KMS-11 (cell line): Measurements from ENCODE around the gene ADAMTS20.

ENCODE experiments used
- H2AFZ ChIP-seq: fragments of 200-600 bp; sonication (generic); 2 replicates; pipeline ENCODE4 v1.6.1; 2016; ENCODE audit warnings: antibody characterized with exemption, mixed run types, low read depth
- H3K27ac ChIP-seq: fragments of 200-600 bp; sonication (generic); 2 replicates; pipeline ENCODE4 v1.6.1; 2016; ENCODE audit warnings: mild to moderate bottlenecking, mixed run types
- H3K27me3 ChIP-seq: fragments of 200-600 bp; sonication (generic); 2 replicates; pipeline ENCODE4 v1.6.1; 2017; ENCODE audit warnings: mild to moderate bottlenecking, low read depth, mixed run types, moderate library complexity; ENCODE audit not compliant: insufficient read depth
- H3K36me3 ChIP-seq: fragments of 200-600 bp; sonication (generic); 2 replicates; pipeline ENCODE4 v1.6.1; 2017; ENCODE audit warnings: mild to moderate bottlenecking, mixed run types; ENCODE audit not compliant: insufficient read depth
- H3K4me1 ChIP-seq: fragments of 200-600 bp; sonication (generic); 2 replicates; pipeline ENCODE4 v1.6.1; 2016; ENCODE audit warnings: mild to moderate bottlenecking, low read depth, mixed run types; ENCODE audit not compliant: poor library complexity, severe bottlenecking
- H3K4me2 ChIP-seq: fragments of 200-600 bp; sonication (generic); 2 replicates; pipeline ENCODE4 v1.7.0; 2016; ENCODE audit warnings: mild to moderate bottlenecking, mixed run types
- H3K4me3 ChIP-seq: fragments of 200-600 bp; sonication (generic); IDR thresholded peaks from 2 replicates; pipeline ENCODE4 v1.6.1; 2017; ENCODE audit warnings: low read depth, low read length, mixed read lengths; ENCODE audit not compliant: insufficient read depth
- H3K79me2 ChIP-seq: fragments of 200-600 bp; sonication (generic); 2 replicates; pipeline ENCODE4 v1.6.1; 2016; ENCODE audit warnings: low read depth, mixed run types; ENCODE audit not compliant: insufficient read depth
- H3K9ac ChIP-seq: fragments of 200-600 bp; sonication (generic); 2 replicates; pipeline ENCODE4 v1.6.1; 2016; ENCODE audit warnings: mild to moderate bottlenecking, mixed run types
- H4K20me1 ChIP-seq: fragments of 200-600 bp; sonication (generic); 2 replicates; pipeline ENCODE4 v1.6.1; 2016; ENCODE audit warnings: mild to moderate bottlenecking, mixed run types; ENCODE audit not compliant: insufficient read depth
- TF ChIP-seq, protein P1 (sequence below): fragments of 200-600 bp; sonication (generic); conservative IDR thresholded peaks from 2 replicates; pipeline ENCODE4 v1.6.1; 2017; ENCODE audit warnings: low read depth, mild to moderate bottlenecking, antibody characterized with exemption, low read length, moderate library complexity, mixed read lengths

The ADAMTS20 gene

GRCh38 chr12:43482311-43483085, 69.5 kb downstream of the ADAMTS20 start:
- H3K9ac ChIP-seq: no peak overlapping the region
- H3K27me3 ChIP-seq: no peaks in the 10 kb centered on the region
- H3K4me2 ChIP-seq: no peak overlapping the region
- peaks cover 6% of the 10 kb centered on the region for H3K4me1 ChIP-seq
- no peaks in the 10 kb centered on the region for H4K20me1 ChIP-seq
- no peak overlapping the region for H3K27ac ChIP-seq
- TF ChIP-seq, protein P1, sequence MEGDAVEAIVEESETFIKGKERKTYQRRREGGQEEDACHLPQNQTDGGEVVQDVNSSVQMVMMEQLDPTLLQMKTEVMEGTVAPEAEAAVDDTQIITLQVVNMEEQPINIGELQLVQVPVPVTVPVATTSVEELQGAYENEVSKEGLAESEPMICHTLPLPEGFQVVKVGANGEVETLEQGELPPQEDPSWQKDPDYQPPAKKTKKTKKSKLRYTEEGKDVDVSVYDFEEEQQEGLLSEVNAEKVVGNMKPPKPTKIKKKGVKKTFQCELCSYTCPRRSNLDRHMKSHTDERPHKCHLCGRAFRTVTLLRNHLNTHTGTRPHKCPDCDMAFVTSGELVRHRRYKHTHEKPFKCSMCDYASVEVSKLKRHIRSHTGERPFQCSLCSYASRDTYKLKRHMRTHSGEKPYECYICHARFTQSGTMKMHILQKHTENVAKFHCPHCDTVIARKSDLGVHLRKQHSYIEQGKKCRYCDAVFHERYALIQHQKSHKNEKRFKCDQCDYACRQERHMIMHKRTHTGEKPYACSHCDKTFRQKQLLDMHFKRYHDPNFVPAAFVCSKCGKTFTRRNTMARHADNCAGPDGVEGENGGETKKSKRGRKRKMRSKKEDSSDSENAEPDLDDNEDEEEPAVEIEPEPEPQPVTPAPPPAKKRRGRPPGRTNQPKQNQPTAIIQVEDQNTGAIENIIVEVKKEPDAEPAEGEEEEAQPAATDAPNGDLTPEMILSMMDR: no peak
- H3K36me3 ChIP-seq: no peaks in the 10 kb centered on the region
- H3K79me2 ChIP-seq: no peaks in the 10 kb centered on the region
- no peak overlapping the region for H3K4me3 ChIP-seq
- H2AFZ ChIP-seq: no peak overlapping the region

GRCh38 chr12:43480591-43480990, 71.4 kb downstream of the ADAMTS20 start:
- Histone ChIP-seq H3K4me3 (no peak overlapping the region), H3K9ac (no peak overlapping the region), H3K27me3 (no peaks in the 10 kb centered on the region), H3K4me2 (no peak overlapping the region), H3K36me3 (no peaks in the 10 kb centered on the region), H3K4me1 (no peaks in the 10 kb centered on the region), H3K27ac (no peak overlapping the region), H4K20me1 (no peaks in the 10 kb centered on the region), H3K79me2 (no peaks in the 10 kb centered on the region), H2AFZ (no peak overlapping the region)
- TF ChIP-seq, protein P1: no peak

DNA sequence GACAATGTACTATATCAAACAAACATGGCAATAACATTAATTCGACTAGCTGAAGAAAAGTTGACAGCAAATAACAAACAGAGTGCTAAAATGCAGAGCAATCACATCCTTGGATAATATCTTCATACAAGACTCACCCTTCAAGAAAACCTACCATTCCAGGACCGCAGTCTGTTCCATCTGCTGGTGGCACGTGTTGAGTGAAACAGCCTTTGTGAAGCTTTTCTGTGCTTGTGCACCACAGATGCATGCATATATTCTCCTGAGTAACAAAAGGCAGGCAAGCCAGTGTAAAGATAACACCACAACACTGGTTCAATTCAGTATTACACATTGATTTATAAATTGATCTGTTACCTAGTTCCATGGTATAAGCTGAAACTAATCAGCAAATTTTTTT, 89.3 kb downstream of the ADAMTS20 start:
- Histone ChIP-seq H3K9ac (no peak overlapping the region), H3K79me2 (no peaks in the 10 kb centered on the region)
- TF ChIP-seq, protein P1: no peak

GRCh38 chr12:43462080-43462479, 89.9 kb downstream of the ADAMTS20 start:
- TF ChIP-seq, protein P1: no peak
- H3K4me3 ChIP-seq: no peak overlapping the region
- no peaks in the 10 kb centered on the region for H3K36me3 ChIP-seq
- no peak overlapping the region for H3K9ac ChIP-seq
- H3K27me3 ChIP-seq: no peaks in the 10 kb centered on the region
- no peak overlapping the region for H3K4me2 ChIP-seq
- no peaks in the 10 kb centered on the region for H3K4me1 ChIP-seq
- no peak overlapping the region for H2AFZ ChIP-seq
- 0 out of 2 replicates have a peak, but pooled peaks cover 3% of the 10 kb centered on the region for H4K20me1 ChIP-seq
- no peaks in the 10 kb centered on the region for H3K79me2 ChIP-seq
- no peak overlapping the region for H3K27ac ChIP-seq

More for the DNA sequence above, 89.3 kb downstream of the ADAMTS20 start:
- Histone ChIP-seq H3K4me1 (no peaks in the 10 kb centered on the region), H3K4me2 (no peak overlapping the region), H4K20me1 (0 out of 2 replicates have a peak, but pooled peaks cover 3% of the 10 kb centered on the region), H3K4me3 (no peak overlapping the region), H2AFZ (no peak overlapping the region), H3K27ac (no peak overlapping the region), H3K27me3 (no peaks in the 10 kb centered on the region), H3K36me3 (no peaks in the 10 kb centered on the region)
